Erythroblast (primary cell): ENCODE results near the gene ETS1.

Source experiments
- GATA1 ChIP-seq: IDR thresholded peaks from 2 replicates; pipeline ENCODE4 v1.6.1; 2011; ENCODE audit warnings: low read depth, mild to moderate bottlenecking, control low read depth, low read length, moderate library complexity
- POLR2A ChIP-seq: IDR thresholded peaks from 2 replicates; pipeline ENCODE4 v1.6.1; 2011; ENCODE audit warnings: mild to moderate bottlenecking, low read length

DNA sequence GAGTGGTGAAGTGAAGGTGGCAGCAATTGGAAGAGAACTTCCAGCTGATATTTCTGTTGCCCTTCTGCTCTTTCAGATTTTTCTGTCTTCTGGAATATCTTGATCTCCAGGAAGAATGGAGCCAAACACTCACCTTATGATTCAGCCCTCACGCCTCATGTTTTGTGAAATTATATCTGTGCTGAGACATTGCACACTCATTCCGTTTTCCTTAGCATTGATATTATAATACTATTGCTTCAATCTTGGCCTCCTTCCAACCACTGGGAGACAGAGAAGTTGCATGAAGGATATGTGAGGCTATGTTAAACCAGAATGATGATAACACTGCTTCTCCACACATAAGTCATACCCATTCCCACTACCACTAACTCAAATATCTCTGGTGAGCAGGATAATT, 177.9 kb downstream of the ETS1 start:
- no peak for TF ChIP-seq POLR2A
- TF ChIP-seq GATA1 = no peak
